Hematopoietic multipotent progenitor cell treated with erythropoietin and hydrocortisone succinate and interleukin-3 and kit ligand, for 17 days (in vitro differentiated cells): ENCODE data around the gene WDR45B.

Experiments
- DNase-seq: peaks from one replicate; pipeline ENCODE4 v3.0.0-alpha.2; 2015; ENCODE audit warnings: low spot score

The WDR45B gene

DNA sequence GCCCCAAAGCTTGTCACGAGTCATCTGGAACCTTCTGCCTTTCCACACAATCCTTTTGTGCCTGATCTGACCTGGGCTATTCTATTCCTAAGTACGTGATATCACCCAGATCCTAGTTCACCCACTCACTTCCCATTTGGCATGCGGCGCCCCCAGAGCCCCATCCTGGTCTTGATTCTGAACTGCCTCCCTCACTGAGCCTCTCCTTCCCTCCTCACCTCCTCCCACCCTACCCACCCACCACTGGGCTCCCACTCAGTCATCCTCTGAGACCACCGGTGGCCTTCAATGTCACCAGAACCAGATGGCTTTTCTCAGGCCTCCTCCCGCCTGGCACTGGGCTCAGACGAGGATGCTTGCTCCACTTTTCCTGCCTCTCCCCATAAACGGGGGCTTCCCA lies 18.5 kb downstream of the WDR45B start:
- DNase-seq = no peak

DNA sequence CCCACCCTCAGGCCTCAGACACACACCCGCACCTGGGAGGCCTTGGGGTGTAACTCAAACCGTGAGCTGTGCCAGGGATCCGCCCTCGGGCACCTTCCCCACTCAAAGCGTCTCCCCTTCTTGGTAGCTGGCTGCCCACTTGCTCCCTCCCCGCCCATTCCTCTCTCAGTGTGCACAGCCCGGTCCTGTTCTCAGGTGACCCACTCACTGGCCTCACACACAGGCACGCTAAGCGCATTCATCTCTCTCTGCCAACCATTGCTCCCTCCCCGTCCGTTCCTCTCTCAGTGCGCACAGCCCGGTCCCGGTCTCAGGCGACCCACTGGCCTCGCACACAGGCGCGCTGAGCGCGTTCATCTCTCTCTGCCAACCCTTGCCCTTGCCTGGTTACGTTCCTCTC lies 20.8 kb downstream of the WDR45B start:
- DNase-seq = no peak

DNA sequence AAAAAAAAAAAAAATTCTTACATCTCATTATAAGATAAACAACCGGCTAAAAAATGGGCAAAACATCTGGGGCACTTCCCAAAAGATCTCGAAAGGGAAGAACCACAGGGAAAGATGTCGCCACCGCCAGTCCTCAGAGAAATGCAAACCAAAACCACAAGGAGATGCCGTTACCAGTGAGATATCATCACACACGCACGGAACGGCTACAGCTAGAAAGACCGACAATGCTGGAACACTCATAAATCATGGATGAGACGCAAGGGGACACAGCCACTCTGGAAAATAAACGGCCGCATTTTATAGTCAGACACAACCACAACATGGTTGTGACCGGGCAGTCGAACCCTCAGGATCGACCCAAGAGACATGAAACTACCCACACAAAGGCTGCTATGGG lies 24.5 kb downstream of the WDR45B start:
- DNase-seq = no peak

DNA sequence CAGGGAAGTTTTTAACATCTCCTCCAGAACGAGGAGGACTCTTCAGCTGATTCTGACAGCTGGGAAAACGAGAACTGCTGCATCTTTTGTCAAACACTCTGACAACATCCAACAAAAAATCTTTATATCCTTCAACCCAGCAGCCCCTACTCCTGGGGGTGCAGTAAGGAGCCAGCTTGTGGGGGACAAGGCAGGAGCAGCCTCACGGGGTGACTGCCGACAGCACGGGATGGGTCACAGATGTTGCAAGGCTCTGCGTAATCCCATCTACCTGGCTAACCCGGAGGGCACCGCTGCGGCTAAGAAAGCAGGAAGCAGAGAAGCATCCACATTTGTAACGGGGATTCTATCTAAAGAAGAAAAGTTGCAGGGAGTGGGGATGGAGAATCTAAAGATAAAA lies 28.6 kb downstream of the WDR45B start:
- DNase-seq = no peak

DNA sequence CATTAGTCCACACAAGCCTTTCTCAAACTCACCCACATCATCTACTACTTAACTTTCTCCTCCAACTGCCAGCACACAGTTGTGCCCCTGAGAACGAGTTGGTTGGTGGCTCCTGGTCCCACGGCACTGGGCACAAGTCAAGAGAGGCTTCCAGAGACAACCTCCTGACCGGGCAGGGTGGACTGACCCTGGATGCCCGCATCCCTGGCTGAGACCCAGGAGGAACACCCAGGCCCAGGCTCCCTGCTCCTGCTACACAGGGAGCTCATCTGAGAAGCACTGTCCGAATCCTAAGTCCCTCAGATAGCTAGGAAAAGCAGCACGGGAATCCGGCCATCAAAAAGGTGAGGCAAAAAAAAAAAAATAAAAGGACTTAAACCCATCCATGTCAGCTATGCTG lies 29.0 kb downstream of the WDR45B start:
- DNase-seq = no peak

DNA sequence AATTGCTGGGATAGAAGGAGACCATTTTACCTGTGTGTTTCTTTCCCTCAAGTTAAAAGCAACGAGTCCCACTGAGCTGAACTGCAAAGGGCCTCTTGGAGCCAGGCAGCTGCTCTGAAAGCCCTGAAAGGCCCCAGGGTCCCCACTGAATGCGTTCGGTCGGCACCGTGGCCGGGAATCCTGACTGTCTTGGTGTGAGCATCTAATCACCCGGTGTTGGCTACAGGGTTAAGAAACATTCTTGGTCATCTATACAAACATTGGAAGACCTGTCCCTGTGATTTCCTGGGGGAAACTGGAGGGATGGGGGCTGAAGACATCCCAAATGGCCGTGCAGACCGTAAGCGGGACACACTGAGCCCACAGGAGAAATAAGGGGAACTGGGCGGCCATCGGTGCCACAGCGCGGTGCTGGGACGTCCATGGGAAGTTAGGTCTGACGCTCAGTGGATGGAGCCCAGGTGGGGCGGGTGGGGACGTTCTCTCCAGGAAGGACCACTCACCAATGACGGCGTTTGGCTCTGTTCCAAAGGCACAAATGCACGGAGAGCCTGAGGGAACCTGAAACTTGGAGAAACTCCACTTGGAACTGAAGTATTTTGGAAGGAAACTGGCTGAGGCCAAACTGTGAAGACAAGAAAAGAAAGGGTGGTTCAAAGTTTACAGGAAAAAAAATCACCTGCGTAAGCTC lies 32.1 kb downstream of the WDR45B start:
- no peak for DNase-seq

DNA sequence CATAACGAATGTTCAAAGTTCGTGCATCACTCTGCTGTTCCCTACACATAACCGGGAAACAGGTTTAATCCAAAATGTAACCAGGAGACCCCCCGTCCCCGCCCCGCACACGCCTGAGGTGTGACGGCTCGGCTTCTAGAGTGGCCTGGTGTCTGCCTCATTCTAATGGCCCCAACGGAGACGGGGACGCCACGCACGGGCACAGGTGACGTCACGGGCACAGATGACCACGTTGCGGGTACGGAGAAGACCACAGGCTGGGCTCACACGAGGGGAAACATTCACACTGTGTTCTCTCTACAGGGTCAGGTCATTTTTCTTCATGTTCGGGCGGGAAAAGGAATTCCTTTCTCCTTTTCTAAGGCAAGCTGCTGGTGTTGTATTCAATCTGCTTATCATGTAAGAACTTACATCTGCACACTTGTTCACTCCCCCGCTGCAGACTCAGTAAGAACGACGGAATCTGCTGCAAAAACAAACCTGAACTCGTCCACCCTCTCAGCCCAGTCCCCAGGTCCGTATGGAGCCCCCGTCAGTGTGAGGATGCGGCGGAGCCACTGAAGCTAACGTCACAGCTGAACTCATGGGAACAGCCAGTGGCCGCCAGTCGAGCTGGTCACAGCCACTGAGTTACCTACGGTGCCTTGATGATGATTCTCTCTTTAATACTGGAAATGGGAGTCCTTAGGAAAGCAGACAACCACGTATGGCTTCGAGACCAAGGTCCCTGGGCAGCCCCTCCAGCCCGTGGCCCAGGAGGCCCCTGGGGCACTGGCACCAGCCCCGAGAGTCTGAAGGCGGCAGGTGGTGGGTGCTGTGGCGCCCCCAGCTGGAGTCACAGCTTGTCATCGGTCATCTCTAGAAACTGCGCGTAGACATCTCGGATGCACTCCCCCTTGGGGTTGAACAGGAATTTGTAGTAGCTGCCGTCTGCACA lies 32.9 kb downstream of the WDR45B start:
- no peak for DNase-seq

DNA sequence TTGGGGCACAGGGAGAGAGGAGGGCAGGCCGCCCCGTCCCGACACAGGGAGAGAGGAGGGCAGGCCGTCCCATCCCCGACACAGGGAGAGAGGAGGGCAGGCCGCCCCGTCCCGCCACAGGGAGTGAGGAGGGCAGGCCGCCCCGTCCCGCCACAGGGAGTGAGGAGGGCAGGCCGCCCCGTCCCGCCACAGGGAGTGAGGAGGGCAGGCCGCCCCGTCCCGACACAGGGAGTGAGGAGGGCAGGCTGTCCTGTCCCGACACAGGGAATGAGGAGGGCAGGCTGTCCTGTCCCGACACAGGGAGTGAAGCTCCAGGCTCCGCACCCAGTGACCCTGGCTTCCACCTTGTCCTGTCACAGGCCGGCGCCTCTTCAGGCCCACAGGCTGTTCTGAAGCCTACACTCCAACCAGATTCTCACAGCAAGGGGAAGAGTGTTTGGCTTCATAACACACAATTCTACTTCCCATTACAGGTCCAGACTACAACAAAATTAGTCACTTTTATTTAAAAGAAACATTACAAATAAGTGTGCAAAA lies 34.1 kb downstream of the WDR45B start:
- no peak for DNase-seq

DNA sequence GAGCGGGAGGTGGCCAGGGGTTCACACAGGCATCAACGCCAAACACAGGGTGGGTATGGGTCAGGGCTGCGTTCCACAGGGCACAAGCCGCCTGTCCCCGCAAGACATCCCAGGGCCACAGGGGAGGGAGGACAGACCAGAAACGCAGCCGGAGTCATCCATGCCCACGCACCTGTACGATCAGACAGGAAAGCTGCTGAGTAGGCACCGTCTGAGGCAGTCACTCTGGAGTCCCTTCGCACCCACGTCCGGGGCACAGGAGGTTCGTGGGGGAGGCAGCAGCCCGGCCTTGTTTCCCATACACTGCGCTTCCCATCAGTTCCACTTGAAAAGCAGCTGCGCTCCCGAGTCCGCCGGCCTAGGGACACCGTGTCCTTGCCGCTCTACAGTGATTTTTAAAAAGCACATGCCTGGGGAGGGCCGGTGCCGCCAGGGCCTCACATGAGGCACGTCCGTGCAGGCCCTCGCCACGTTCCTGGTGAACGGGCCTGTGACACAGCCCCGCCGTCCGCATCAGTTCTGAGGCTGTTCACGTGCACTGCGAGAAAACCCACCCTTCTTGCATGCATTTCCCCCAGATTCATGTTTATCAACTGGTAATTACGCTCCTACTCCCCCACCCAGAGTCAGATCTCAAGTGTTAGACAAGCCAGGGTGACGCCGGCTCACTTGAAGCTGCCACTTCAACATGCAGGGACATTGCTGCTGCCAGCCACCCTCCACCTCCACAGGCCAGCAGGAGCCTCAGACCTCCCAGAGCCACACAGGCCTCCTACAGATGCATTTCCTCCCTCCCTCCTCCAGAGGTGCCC lies 34.8 kb downstream of the WDR45B start:
- no peak for DNase-seq

DNA sequence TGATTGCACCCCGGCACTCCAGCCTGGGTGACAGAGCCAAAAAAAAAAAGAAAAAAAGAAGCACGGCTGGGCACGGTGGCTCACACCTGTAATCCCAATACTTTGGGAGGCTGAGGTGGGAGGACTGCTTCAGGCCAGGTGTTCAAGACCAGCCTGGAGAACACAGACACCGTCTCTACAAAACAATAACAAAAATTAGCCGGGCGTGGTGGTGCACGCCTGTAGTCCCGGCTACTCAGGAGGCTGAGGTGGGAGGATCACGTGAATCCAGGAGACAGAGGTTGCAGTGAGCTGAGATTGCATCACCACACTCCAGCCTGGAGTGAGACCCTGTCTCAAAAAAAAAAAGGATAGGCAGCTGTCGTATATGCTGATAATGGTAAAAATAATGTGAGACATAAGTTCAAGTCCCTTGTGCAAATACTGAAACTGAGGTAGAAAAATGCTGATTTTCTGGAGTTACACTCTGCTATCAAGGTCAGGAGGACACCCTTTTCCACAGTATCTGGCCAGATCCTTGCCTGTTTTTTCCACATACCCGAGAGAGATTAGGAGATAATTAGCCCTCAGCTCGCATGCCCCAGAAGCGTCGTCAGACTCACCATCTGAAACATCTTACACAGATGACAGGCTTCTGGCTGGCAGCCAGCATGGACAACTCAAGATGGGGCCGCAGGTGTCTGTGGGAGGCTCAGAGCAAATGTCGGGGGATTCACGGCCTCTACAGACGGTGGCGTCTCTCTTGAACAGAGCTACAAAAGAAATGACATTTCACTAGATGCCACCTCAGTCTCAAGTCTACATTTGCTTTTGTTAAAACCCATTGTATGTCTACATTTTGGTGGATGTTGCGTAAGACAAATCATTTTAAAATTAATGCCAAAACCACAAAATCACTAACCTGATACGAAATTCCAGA lies 36.8 kb downstream of the WDR45B start:
- DNase-seq = no peak

DNA sequence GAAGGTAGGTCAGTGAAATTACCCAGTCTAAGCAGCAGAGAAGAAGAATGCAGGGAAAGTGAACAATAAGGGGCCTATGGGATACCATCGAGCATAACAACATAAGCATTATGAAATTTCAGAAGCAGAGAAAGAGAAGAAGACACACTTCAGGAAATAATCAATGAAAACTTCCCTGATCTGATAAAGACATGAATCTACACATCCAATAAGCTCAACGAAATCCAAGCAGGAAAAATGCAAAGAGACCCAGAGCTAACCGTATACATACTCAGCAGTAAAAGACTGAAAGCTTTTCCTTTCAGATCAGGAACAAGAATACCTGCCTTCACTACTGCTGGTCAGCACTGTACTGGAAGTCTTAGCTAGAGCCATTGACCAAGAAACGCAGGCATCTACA lies 38.6 kb downstream of the WDR45B start:
- DNase-seq = no peak

DNA sequence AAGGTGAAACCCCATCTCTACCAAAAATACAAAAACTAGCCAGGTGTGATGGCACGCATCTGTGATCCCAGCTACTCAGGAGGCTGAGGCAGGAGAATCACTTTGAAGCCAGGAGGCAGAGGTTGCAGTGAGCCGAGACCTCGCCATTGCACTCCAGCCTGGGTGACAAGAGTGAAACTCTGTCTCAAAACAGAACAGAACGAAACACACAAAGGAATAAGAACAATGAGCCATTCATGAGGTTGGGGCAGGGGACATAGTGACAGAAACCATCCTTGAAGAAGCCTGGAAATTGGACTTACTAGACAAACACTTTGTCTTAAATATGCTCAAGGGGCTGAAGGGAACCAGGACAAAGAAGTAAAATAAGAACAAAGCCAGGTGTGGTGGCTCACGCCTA lies 39.4 kb downstream of the WDR45B start:
- no peak for DNase-seq

DNA sequence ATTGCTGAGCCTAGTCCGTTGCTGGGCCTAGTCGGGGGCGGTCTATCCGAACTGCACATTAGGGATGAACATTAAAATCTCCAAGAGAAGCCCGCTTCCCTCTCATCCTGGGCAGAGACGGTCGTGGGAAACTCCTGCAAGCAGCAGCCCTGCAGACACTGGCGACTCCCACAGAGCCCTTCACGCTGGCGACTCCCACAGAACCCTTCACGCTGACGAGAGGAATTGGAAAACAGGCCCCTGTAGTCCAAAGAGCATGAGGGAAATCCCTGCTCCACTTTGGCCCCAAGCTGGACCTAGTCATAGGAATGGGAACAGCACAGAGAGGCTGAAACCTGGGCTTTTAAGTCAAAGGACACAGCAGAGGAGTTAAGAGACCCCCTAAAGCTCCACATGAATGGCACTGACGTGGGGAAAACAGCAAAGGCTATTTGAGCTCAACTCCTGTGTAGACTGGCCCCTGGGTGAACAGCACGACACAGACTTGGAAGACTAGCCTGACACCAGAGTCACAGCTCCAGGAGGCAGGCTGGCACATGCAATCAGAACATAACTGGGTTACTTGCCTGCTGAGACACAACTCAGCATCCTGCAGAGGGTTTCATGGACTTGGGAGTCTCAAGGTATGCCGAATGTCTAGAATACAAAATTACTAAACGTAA lies 42.2 kb downstream of the WDR45B start:
- DNase-seq = no peak

DNA sequence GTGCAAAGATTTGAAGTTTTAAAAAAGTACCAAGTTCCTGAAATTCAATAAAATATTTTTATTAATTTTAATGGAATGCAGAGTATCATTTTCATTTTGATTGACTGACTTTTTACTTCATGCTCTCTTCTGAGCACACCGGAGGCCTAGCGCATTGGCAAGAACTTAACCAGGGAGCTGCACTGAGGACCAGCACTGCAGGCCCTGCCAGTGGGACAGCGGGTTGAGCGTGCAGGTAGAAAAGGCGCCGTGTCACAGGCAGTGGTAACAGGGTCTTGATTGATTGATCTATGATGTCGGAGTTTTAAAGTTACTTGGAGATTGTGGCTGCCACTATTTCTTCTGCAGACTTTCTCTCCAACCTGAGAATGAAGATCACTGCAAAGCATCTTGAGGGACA lies 43.7 kb downstream of the WDR45B start:
- DNase-seq = no peak

DNA sequence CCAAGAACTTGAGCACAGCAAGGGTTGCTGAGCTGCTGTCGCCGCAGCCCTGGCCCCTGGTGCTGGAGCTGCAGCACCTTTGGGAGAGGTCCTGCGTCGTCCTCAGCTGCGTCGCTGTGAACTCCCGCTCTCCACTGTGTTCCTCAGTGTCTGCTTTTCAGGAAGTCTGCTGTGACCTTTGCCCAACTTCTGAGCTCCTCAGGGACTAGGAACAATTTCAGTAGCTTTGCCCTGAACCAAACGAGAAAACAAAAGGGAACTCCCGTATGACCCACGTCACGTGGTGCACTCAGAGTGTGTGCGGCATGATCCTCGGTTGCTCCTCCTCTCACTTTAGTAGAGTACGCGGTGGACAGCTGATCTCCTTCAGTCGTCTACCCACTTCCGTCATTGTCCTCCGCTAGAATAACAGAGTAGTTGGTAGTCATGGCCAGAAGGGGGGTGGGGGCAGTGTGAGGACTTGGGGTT lies 44.2 kb downstream of the WDR45B start:
- no peak for DNase-seq

DNA sequence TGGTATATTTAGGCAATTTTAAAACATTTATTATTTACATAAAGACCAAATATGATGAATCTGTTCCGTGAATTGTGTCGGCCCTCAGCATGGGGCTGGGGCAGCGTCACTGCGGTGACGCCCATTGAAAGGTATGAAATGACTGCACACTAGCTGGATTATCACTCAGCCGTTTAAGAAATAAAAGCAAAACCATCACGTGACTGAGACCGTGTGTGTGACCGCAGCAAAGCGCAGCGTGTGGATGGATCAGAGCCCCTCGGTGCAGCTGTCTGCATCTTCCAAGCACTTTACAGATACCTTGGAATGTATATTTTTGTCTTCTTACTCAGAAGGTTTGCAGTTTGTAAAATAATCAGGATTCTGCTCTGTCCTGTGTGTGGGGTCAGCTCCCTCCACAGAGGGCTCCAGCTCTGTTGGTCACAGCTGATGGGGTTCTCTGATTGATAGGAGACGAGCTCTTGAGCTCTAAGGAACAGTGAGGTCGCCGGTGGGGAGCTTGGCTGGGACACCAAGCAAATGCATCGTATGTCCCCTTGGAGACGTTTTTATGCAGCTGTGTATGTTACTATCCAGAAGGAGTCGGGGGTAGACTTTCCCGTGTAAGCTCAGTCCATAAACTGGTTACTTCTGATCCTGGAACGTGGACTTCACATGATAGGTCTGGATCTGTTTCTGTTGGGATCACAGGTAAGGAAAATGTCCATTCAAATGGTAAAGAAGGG lies 45.1 kb downstream of the WDR45B start:
- no peak for DNase-seq

DNA sequence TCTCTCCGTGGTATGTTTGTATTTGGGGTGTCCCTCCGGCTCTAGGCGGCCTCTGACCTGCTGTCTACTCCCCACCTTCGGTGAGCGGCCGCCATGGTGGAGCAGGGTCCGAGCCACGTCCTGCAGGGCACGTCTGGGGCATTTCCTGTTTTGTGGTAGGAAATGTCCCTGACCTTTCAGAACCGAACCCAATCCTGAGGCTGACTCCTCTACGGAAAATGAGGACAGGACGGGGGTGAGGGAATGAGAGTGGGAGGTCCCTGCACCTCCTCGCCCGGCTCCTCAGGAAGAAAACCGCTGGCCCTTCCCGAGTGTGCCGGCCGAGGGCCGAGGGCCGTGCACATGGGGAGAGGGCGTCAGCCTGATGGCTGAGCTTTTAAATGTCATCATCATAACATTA lies 45.8 kb downstream of the WDR45B start:
- no peak for DNase-seq

DNA sequence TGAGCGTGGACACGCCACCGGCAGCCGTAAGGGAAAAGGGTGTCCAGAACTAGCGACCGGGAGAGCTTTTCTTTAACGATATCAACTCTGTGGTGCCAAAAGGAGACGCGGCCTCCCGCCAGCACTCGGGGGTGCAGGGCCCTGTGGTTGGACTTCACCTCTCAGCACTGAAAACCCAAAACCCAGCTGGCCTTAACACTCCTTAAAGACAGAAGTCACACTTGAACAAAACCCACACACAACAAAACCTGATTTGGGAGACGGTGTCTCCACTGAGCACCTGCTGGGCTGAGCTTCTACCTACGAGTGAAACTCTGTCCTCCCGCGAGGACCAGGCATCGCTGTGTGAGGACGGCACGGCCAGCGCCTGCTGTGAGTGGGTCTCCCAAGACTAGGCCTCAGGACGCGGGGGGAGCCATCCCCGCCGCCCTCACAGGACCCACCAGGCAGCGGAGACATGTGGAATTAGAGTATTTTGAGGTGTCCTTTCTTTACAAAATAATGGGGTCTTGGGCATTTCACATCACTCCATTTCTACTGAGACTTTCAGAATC lies 46.7 kb downstream of the WDR45B start:
- DNase-seq = no peak

DNA sequence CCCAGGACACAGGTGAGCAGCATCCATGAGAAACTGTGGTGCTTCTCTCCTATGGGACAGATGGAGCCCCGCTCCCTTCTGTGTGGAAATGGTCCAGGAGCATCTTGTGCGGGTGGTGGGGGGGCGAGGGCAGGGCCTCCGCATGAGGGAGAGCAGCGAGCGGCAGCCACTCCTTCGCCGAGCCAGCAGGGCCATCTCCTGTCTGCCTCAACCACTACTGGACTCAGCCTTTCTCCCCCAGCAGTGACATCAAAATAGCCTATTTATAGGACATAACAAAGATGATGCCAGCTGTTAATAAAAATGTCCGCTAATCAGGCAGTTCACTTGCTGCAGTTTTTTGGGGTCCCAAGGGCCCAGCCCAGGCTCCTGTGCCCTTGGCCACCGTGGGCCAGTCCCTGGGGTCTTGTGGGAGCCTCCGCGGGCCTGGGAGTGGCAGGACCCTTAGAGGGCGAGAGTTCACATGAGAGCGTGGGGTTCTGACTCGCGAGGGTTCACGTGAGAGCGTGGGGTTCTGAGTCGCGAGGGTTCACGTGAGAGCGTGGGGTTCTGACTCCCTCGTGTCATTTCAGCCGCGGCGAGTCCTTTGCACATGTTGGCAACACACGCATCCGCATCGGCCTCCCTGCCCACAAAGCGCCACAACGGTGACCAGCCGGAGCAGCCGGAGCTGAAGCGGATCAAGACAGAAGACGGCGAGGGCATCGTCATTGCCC lies 47.4 kb downstream of the WDR45B start:
- no peak for DNase-seq
